ENCODE data around the gene PUM1.

Gene PUM1

GRCh38 chr1:30969903-30970302 lies 95.6 kb downstream of the PUM1 start:
- peaks cover 3 to 18% of the 10 kb centered on the region in 2 donors for H3K4me1 Mint-ChIP-seq (ENCODE audit: low read depth in 2 of 2)
- peak overlapping the region; percentile 60 to 63 for H3K27ac Mint-ChIP-seq
- H3K36me3 Mint-ChIP-seq (ENCODE audit: insufficient read depth): peaks cover 81% of the 10 kb centered on the region
- DNase-seq (no peak), ATAC-seq (replicated peaks) (no peak)
- H3K27me3 Mint-ChIP-seq: no peaks in the 10 kb centered on the region
- H3K4me3 Mint-ChIP-seq: no peak overlapping the region
- no peaks in the 10 kb centered on the region for H3K9me3 Mint-ChIP-seq

GRCh38 chr1:30968220-30968971 lies 97.1 kb downstream of the PUM1 start:
- peak overlapping the region; percentile 63 to 64 for H3K27ac Mint-ChIP-seq
- H3K36me3 Mint-ChIP-seq (ENCODE audit: insufficient read depth): peaks cover 83% of the 10 kb centered on the region
- DNase-seq (no peak), ATAC-seq (replicated peaks) (no peak)
- H3K4me3 Mint-ChIP-seq: no peak overlapping the region
- H3K4me1 Mint-ChIP-seq (ENCODE audit: low read depth in 2 of 2): peaks cover 7 to 22% of the 10 kb centered on the region in 2 donors
- no peaks in the 10 kb centered on the region for H3K27me3 Mint-ChIP-seq
- no peaks in the 10 kb centered on the region for H3K9me3 Mint-ChIP-seq

- DNase-seq (no peak), ATAC-seq (replicated peaks) (no peak)
- Mint-ChIP-seq H3K27ac (peak overlapping the region; percentile 75 to 79), H3K4me3 (no peak overlapping the region), H3K36me3 (ENCODE audit: insufficient read depth) (peaks cover 78% of the 10 kb centered on the region), H3K27me3 (no peaks in the 10 kb centered on the region), H3K9me3 (no peaks in the 10 kb centered on the region), H3K4me1 (ENCODE audit: low read depth in 2 of 2) (peaks cover 6 to 20% of the 10 kb centered on the region in 2 donors)
Observed at GRCh38 chr1:30966690-30967369, 98.7 kb downstream of the PUM1 start.

GRCh38 chr1:30965924-30966599 lies 99.5 kb downstream of the PUM1 start:
- H3K27ac Mint-ChIP-seq: peak overlapping the region in 1 of 2 donors; percentile 79
- ATAC-seq (replicated peaks) (no peak), DNase-seq (no peak)
- peaks cover 6 to 18% of the 10 kb centered on the region in 2 donors for H3K4me1 Mint-ChIP-seq (ENCODE audit: low read depth in 2 of 2)
- no peaks in the 10 kb centered on the region for H3K9me3 Mint-ChIP-seq
- no peaks in the 10 kb centered on the region for H3K27me3 Mint-ChIP-seq
- peaks cover 83% of the 10 kb centered on the region for H3K36me3 Mint-ChIP-seq (ENCODE audit: insufficient read depth)
- no peak overlapping the region for H3K4me3 Mint-ChIP-seq

GRCh38 chr1:30964706-30965105 lies 100.8 kb downstream of the PUM1 start:
- Mint-ChIP-seq H3K36me3 (ENCODE audit: insufficient read depth) (peaks cover 92% of the 10 kb centered on the region), H3K4me3 (no peak overlapping the region), H3K27ac (peak overlapping the region; percentile 80 to 84), H3K9me3 (no peaks in the 10 kb centered on the region), H3K4me1 (ENCODE audit: low read depth in 2 of 2) (peaks cover 6 to 21% of the 10 kb centered on the region in 2 donors), H3K27me3 (no peaks in the 10 kb centered on the region)
- ATAC-seq (replicated peaks): no peak
- no peak for DNase-seq

GRCh38 chr1:30962609-30963508 lies 102.7 kb downstream of the PUM1 start:
- Mint-ChIP-seq H3K4me1 (ENCODE audit: low read depth in 2 of 2) (peaks cover 12 to 28% of the 10 kb centered on the region in 2 donors), H3K36me3 (ENCODE audit: insufficient read depth) (peaks cover 91% of the 10 kb centered on the region), H3K4me3 (no peak overlapping the region), H3K27ac (peak overlapping the region; percentile 20 to 52), H3K9me3 (no peaks in the 10 kb centered on the region), H3K27me3 (no peaks in the 10 kb centered on the region)
- DNase-seq (no peak), ATAC-seq (replicated peaks) (no peak)

GRCh38 chr1:30957560-30958222 lies 107.8 kb downstream of the PUM1 start:
- DNase-seq (no peak), ATAC-seq (replicated peaks) (no peak)
- Mint-ChIP-seq H3K27ac (peak overlapping the region; percentile 65 to 76), H3K27me3 (no peaks in the 10 kb centered on the region), H3K4me1 (ENCODE audit: low read depth in 2 of 2) (peaks cover 6 to 27% of the 10 kb centered on the region in 2 donors), H3K9me3 (no peaks in the 10 kb centered on the region), H3K36me3 (ENCODE audit: insufficient read depth) (peaks cover 79% of the 10 kb centered on the region), H3K4me3 (no peak overlapping the region)

- H3K4me1 Mint-ChIP-seq (ENCODE audit: low read depth in 2 of 2): peaks cover 6 to 24% of the 10 kb centered on the region in 2 donors
- H3K27me3 Mint-ChIP-seq: no peaks in the 10 kb centered on the region
- ATAC-seq (replicated peaks): no peak
- H3K9me3 Mint-ChIP-seq: no peaks in the 10 kb centered on the region
- H3K27ac Mint-ChIP-seq: no peak overlapping the region
- no peak for DNase-seq
- H3K36me3 Mint-ChIP-seq (ENCODE audit: insufficient read depth): peaks cover 83% of the 10 kb centered on the region
- H3K4me3 Mint-ChIP-seq: no peak overlapping the region
Observed at GRCh38 chr1:30955448-30956015, 110.0 kb downstream of the PUM1 start.

- H3K4me3 Mint-ChIP-seq: no peak overlapping the region
- no peaks in the 10 kb centered on the region for H3K27me3 Mint-ChIP-seq
- H3K27ac Mint-ChIP-seq: peak overlapping the region in 1 of 2 donors; percentile 60
- no peaks in the 10 kb centered on the region for H3K9me3 Mint-ChIP-seq
- peaks cover 2 to 12% of the 10 kb centered on the region in 2 donors for H3K4me1 Mint-ChIP-seq (ENCODE audit: low read depth in 2 of 2)
- DNase-seq: no peak
- H3K36me3 Mint-ChIP-seq (ENCODE audit: insufficient read depth): peaks cover 80% of the 10 kb centered on the region
- ATAC-seq (replicated peaks): no peak
Observed at GRCh38 chr1:30953685-30954084, 111.8 kb downstream of the PUM1 start.

GRCh38 chr1:30952098-30952497 lies 113.4 kb downstream of the PUM1 start:
- ATAC-seq (replicated peaks) (no peak), DNase-seq (no peak)
- no peaks in the 10 kb centered on the region for H3K9me3 Mint-ChIP-seq

GRCh38 chr1:30950700-30951099 lies 114.8 kb downstream of the PUM1 start:
- no peaks in the 10 kb centered on the region for H3K27me3 Mint-ChIP-seq
- no peak overlapping the region for H3K27ac Mint-ChIP-seq
- no peak overlapping the region for H3K4me3 Mint-ChIP-seq
- no peaks in the 10 kb centered on the region for H3K9me3 Mint-ChIP-seq
- peaks cover 8 to 12% of the 10 kb centered on the region in 2 donors for H3K4me1 Mint-ChIP-seq (ENCODE audit: low read depth in 2 of 2)
- DNase-seq (no peak), ATAC-seq (replicated peaks) (no peak)
- H3K36me3 Mint-ChIP-seq (ENCODE audit: insufficient read depth): peaks cover 88% of the 10 kb centered on the region

More at GRCh38 chr1:30952098-30952497, 113.4 kb downstream of the PUM1 start:
- Mint-ChIP-seq H3K27me3 (no peaks in the 10 kb centered on the region), H3K4me1 (ENCODE audit: low read depth in 2 of 2) (peaks cover 8 to 12% of the 10 kb centered on the region in 2 donors), H3K36me3 (ENCODE audit: insufficient read depth) (peaks cover 85% of the 10 kb centered on the region), H3K27ac (no peak overlapping the region), H3K4me3 (no peak overlapping the region)

GRCh38 chr1:30950053-30950452 lies 115.5 kb downstream of the PUM1 start:
- Mint-ChIP-seq H3K4me3 (no peak overlapping the region), H3K27me3 (no peaks in the 10 kb centered on the region), H3K36me3 (ENCODE audit: insufficient read depth) (peaks cover 92% of the 10 kb centered on the region), H3K9me3 (no peaks in the 10 kb centered on the region), H3K4me1 (ENCODE audit: low read depth in 2 of 2) (peaks cover 8 to 12% of the 10 kb centered on the region in 2 donors), H3K27ac (no peak overlapping the region)
- ATAC-seq (replicated peaks): no peak
- DNase-seq: no peak
